ENCODE results near the gene PAPPA2. TPM values are rescaled to one million over a fixed set of nuclear protein-coding genes. Genes with fewer than 3 reads are reported as not detected.

The PAPPA2 gene
- total RNA-seq, 6 donors from 2014 or later: under 0.01 to 2.4 (median 0.45) TPM

DNA sequence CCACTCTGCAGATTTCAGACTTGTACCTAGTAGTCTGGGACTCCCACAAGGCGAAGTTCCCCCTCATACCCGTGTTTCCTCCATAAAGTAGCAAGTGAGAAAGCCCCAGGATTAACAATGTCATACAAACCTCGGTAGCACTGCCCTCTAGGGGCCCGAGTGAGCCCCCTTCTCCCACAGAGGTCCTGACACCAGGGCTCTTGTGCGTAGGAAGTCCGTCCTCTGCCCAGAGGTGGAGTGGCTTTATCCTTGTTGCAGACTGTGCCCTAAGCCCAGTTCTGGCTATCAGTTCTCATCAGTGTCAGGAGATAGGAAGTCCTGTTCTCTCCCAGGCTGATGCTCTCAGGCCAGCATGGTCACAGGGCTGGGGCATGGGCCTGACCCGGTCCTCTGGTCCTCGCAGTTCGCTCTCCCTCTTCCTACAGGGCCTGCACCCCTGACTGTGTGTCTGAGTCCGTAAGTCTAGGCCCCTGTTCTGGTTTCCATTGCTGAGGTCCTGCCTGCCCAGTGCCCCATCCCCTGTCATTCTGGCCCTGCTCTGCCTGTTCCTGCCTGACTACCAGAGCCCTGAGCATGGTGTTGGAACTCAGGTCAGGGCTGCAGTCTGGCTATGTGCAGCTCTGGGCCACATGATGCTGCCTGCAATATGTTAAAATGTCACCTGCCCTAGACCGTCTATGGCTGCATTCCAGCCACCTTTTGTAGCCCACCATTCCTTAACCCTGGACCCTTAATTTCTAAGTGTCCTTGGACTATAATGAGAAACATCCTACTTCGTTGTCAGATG is 416.0 kb downstream of the PAPPA2 start:
- Histone ChIP-seq H3K27ac (no peak overlapping the region), H3K36me3 (no peaks in the 10 kb centered on the region), H3K27me3 (no peaks in the 10 kb centered on the region), H3K4me1 (no peaks in the 10 kb centered on the region), H3K9me3 (no peaks in the 10 kb centered on the region), H3K4me3 (no peak overlapping the region)
- ATAC-seq (ENCODE audit: low FRiP score in 2 of 2): no peak
- TF ChIP-seq, protein P1, sequence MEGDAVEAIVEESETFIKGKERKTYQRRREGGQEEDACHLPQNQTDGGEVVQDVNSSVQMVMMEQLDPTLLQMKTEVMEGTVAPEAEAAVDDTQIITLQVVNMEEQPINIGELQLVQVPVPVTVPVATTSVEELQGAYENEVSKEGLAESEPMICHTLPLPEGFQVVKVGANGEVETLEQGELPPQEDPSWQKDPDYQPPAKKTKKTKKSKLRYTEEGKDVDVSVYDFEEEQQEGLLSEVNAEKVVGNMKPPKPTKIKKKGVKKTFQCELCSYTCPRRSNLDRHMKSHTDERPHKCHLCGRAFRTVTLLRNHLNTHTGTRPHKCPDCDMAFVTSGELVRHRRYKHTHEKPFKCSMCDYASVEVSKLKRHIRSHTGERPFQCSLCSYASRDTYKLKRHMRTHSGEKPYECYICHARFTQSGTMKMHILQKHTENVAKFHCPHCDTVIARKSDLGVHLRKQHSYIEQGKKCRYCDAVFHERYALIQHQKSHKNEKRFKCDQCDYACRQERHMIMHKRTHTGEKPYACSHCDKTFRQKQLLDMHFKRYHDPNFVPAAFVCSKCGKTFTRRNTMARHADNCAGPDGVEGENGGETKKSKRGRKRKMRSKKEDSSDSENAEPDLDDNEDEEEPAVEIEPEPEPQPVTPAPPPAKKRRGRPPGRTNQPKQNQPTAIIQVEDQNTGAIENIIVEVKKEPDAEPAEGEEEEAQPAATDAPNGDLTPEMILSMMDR (IDR thresholded peaks at IDR 0.05): no peak
- WGBS, 2 donors: 74 to 87% methylated on average over 3 to 12 of the region's 12 CpGs
- no peak for DNase-seq

DNA sequence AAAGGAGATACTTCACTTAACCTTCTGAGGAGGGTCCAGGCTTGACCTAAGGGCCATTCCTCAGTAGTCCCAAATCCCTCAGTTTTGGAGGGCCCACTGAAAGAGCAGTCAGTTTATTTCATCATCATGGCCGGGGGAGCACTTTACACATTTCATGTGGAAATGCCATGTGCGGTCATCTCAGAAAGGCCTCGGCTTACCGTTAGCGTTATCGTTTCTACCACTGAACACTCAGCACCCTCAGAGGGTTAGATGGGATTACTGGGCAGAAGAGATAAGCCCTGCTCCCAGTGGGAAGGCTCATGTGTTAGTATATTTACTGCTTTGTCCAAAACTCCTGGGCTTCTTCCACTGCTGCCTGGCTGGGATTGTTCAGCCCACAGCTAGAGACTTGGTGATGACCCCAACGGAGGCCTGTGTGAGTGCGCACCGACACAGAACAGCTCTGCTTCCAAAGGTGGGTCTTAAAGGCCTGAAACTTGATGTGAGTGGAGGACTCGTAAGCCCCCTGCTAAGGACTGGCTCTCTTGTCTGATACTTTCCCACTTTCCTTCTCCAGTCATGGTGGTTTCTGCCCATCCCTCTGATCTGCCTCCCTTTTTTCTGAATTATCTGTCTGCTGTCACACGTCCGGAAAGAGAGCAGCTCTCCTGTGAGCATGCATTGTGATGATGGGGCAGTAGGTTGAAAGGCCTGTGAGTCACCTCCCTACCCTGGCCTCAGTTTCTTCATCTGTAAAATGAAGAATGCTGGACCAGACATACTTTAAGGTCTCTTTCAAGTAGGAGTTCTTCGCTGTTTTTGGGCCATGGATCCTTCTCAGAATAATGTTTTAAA is 417.0 kb downstream of the PAPPA2 start:
- H3K27me3 ChIP-seq: no peaks in the 10 kb centered on the region
- 90 to 93% methylated on average over 12 to 13 of the region's 13 CpGs for WGBS, 2 donors
- no peaks in the 10 kb centered on the region for H3K9me3 ChIP-seq
- ATAC-seq (ENCODE audit: low FRiP score in 2 of 2) (no peak), DNase-seq (no peak)
- H3K27ac ChIP-seq: no peak overlapping the region
- TF ChIP-seq, protein P1 (IDR thresholded peaks at IDR 0.05): no peak
- TF ChIP-seq EP300 (IDR thresholded peaks at IDR 0.05) (no peak), POLR2A (IDR thresholded peaks at IDR 0.05) (no peak), POLR2AphosphoS5 (IDR thresholded peaks at IDR 0.05) (no peak)
- H3K4me3 ChIP-seq: no peak overlapping the region
- no peaks in the 10 kb centered on the region for H3K4me1 ChIP-seq
- H3K36me3 ChIP-seq: no peaks in the 10 kb centered on the region

DNA sequence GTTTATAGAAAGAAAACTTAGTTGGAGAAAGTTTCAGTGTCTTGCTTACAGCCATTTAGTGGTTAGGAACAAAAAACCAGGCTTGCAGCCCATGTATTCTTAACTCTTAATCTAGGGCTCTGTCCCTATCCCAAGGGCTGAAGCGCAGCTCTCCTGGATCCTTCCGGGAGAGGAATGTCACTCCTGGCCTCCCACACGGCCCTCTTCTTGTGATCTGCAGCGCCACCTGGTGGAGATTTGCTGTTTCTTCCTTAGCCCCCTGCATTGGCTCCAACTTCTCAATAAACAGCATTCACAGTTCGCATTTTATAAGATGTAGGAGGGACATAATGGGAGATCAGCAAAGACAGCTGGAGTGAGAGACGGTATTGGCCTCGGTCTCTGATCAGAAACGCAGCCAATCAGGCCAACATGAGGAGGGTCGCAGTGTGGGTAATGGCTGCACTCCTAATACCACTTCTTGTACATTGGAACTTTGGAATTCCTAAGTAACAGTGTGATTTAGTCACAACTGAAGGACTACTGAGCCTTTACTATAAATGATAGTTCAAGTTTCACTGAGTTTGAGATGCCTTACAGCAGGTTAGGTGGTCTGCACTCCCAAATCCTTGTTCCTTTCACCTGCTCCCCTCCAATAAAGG is 418.1 kb downstream of the PAPPA2 start:
- no peak for TF ChIP-seq EP300 (IDR thresholded peaks at IDR 0.05)
- no peak for TF ChIP-seq POLR2A (IDR thresholded peaks at IDR 0.05)
- TF ChIP-seq POLR2AphosphoS5 (IDR thresholded peaks at IDR 0.05): no peak
- TF ChIP-seq, protein P1 (IDR thresholded peaks at IDR 0.05): peak; percentile 17 to 79 (median 68)
- DNase-seq (peak in 1 of 2 donors; percentile 55), ATAC-seq (ENCODE audit: low FRiP score in 2 of 2) (peak in 1 of 2 donors; percentile 76)
- H3K4me3 ChIP-seq: no peak overlapping the region
- H3K36me3 ChIP-seq: no peaks in the 10 kb centered on the region
- H3K27ac ChIP-seq: no peak overlapping the region
- no peaks in the 10 kb centered on the region for H3K27me3 ChIP-seq
- H3K9me3 ChIP-seq: no peaks in the 10 kb centered on the region
- 11 to 18% methylated on average over 9 of the region's 9 CpGs for WGBS, 2 donors
- H3K4me1 ChIP-seq: no peaks in the 10 kb centered on the region

DNA sequence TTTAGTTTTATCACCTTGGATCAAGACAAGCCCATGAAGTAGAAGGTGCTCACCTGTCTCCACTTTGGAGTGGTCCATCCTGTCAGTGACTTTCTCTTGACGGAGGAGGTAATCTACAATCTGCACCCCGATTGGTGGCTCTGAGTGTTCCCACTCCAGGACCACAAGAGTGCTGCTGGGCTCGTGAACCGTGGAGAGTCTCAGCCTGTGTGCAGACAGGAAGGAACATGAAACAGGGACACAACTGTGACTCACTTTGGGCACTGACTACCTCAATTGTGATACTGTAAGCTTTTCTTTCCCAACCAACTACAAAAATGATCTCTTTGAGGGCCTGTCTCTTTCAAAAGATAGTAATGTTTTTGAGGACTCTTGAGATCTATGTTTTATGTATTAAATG is 421.3 kb downstream of the PAPPA2 start:
- no peaks in the 10 kb centered on the region for H3K9me3 ChIP-seq
- H3K27me3 ChIP-seq: no peaks in the 10 kb centered on the region
- 61% methylated on average over 4 of the region's 4 CpGs; no CpG with 5 or more reads in 1 of the 2 donors for WGBS, 2 donors
- TF ChIP-seq EP300 (IDR thresholded peaks at IDR 0.05) (no peak), POLR2AphosphoS5 (IDR thresholded peaks at IDR 0.05) (no peak), POLR2A (IDR thresholded peaks at IDR 0.05) (no peak)
- TF ChIP-seq, protein P1 (IDR thresholded peaks at IDR 0.05): no peak
- no peaks in the 10 kb centered on the region for H3K4me1 ChIP-seq
- DNase-seq (no peak), ATAC-seq (ENCODE audit: low FRiP score in 2 of 2) (no peak)
- H3K4me3 ChIP-seq: no peak overlapping the region
- H3K27ac ChIP-seq: no peak overlapping the region
- no peaks in the 10 kb centered on the region for H3K36me3 ChIP-seq
